GM19452 (cell line): Measurements from ENCODE around the gene OXCT1.
A peak's percentile ranks its signal among the peaks of the same experiment; 100 is the strongest.
"Not testable (repeated sequence)": the region's sequence is repeated elsewhere in the genome, so short reads cannot be mapped to it uniquely, and the experiment has no call there.

Experiments used
- ATAC-seq: cut with Tn5 transposase; IDR thresholded peaks from one replicate; pipeline ENCODE4 v1.9.1; 2021; ENCODE audit not compliant: unreplicated experiment

The OXCT1 gene

DNA sequence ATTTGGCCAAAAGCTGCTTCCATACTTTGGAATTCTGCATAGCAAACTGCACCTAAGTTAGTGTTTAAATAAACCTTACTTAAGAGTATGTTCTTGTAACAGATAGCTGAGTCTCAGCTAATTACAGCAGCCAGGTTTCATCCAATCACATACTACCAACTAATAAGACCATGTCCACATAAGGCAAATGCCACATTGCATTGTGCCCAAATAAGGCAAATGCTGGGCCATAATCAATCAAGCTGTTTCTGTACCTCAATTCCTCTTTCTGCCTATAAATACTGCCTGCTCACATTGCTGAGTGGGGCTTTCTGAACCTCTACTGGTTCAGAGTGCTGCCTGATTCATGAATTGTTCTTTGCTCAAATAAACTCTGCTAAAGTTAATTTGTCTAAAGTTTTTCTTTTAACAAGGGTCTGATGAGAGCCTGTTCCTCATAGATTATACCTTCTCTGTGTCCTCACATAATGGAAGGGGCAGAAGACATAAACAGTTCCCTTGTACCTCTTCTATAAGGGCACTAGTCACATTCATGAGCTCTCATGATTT, 4.4 kb upstream of the OXCT1 start:
- no peak for ATAC-seq

GRCh38 chr5:41871852-41872251, 1.6 kb upstream of the OXCT1 start:
- no peak for ATAC-seq

- ATAC-seq: no peak
These were observed 413 bp upstream of the OXCT1 start for GRCh38 chr5:41870627-41871048.

GRCh38 chr5:41869151-41869723, 988 bp downstream of the OXCT1 start:
- peak; percentile 1 for ATAC-seq

DNA sequence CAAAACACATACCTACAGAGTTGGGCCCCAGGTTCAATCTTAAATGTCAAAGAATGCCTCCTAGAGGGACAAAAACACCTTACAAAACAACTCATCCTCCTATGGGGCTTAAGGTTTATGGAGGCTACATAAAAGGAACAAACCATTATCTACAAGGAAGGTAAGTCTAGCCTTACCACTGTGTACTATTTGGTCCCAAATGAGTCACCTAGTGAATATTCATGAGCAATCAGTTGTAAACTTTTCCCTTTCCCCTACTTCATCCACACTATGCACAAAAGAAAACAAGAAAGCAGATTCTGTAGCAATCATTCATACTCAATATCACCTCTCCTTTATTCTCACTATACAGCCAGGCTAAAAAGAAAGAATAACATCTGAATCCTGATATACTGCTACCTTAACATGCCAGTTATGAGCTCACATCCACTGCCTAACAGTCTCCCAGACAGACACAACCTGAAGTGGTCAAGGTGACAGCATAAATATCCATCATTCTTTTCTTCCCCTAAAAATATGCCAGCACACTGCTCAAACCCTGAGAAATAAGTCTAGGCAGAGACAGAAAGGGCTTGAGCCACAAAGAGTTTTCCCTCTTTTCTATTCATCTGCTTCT, 6.2 kb downstream of the OXCT1 start:
- ATAC-seq: no peak

DNA sequence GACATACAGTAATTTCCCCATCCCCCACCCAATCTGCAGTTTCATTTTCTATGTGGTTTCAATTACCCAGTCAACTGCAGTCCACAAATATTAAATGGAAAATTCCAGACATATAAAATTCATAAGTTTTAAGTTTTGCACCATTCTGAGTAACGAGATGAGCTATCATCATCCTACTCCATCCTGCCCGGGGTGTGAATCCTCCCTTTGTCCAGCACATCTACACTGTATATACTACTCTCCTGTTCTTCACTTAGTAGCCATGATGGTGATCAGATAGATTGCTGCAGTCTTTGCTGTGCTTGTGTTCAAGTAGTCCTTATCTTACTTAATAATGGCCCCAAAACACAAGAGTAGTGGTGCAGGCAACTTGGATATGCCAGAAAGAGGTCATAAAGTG, 11.3 kb downstream of the OXCT1 start:
- ATAC-seq: no peak

DNA sequence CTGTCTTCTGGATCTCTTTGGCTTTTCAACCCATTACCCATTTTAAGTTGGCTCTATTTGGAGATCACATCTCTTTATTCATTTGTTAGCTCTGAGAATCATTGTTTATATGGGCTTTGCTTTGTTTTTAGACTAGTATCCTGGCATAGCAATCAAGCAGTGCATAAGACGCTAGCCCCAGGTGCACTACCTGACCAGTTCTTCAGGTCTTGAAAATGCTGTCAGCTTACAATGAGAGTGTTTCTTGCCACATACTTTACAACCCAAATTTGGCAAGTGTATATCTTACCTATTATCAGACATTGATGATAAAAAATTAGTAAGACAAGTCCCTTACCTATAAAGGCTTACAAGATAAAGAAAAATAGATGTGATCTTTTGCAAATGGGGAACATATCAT, 12.2 kb downstream of the OXCT1 start:
- ATAC-seq: no peak

DNA sequence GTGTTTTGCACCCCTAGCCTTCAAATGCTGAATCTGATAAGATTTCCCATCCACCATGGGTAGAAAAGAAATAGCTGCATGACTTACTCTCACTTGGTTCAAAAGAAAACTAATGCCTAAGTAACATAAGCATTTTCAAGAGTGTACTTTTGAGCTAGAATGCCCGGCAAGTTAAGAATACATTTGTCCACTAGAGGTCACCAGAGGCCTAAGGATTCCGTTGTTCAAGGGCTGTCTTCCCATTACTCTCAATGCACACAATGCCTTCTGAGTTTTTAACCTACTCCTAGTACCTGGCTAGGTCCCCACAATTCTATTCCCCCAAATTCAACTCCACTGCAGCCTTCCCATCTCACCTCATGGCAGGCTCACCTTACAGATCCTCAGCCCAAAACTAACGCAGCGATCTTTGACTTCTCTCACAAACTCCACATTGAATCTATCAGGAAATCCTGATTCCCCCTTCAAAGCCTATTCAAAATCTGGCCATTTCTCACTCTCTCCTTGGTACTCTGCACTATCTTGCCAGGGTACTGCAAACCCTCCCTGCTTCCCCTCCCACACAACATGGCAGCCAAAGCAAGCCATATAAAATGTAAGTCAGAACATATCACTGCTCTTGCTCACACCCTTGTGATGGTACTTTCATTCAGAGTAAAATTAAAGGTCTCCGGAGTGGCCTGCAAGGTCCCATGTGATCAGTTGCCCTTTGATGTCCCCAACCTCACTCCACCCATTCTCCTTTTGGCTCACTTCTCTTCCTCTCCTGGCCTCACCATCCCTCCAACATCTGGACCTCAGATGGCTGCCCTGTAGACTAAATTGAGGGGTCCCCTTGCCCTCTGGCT, 13.4 kb downstream of the OXCT1 start:
- ATAC-seq: peak; percentile 88

DNA sequence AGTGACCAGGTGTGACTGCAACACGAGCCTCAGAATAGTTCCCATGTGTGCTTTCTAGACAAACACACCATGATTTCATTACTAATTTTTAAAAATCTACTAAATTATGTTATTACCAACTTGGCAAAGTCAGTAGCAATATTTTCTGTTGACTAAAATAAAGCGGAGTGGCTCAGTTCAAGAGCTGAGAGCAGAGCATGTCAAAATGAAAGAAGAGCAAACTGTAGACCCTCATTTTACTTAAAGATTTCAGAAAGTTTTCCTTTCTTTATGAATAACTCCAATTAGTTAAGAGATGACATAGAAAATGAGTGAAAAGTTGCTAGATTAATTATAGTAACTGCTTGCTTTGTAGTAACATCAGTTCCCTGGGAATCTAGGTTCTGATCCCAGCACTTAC, 17.9 kb downstream of the OXCT1 start:
- ATAC-seq: no peak

GRCh38 chr5:41851116-41851515, 19.1 kb downstream of the OXCT1 start:
- no peak for ATAC-seq

DNA sequence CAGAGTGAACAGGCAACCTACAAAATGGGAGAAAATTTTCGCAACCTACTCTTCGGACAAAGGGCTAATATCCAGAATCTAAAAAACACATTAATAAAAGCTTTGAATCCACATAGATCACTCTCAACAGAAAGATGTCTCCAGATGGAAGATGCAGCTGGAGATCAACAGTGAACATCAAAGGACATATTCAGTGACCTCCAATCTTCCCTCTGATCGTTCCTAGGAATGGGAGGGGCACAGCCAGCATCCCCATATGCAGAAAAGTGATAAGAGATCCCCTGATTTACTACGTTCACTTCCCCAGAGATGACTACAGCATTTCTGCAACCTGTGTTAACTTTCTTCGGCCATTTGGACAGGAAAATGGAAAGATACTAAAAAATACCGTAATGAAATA, 21.2 kb downstream of the OXCT1 start:
- ATAC-seq: no peak

DNA sequence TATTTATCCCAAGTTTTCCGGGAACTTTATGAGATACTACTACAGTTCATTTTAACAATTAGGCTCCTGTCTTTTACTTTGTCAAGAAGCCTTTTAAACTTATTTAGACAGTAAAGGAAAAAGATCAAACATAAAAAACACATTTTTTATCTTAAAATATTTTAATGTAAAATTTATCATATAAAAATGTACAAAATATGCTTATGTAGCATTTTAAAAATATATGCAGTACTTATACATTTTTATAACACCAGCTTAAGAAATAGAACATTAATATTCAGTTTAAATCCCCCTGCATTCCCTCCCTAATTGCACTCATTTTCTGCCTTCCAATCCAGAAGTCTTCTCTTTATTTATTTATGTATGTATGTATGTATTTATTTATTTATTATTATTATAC, 24.5 kb downstream of the OXCT1 start:
- not testable (repeated sequence) for ATAC-seq

GRCh38 chr5:41844502-41844901, 25.7 kb downstream of the OXCT1 start:
- no peak for ATAC-seq

DNA sequence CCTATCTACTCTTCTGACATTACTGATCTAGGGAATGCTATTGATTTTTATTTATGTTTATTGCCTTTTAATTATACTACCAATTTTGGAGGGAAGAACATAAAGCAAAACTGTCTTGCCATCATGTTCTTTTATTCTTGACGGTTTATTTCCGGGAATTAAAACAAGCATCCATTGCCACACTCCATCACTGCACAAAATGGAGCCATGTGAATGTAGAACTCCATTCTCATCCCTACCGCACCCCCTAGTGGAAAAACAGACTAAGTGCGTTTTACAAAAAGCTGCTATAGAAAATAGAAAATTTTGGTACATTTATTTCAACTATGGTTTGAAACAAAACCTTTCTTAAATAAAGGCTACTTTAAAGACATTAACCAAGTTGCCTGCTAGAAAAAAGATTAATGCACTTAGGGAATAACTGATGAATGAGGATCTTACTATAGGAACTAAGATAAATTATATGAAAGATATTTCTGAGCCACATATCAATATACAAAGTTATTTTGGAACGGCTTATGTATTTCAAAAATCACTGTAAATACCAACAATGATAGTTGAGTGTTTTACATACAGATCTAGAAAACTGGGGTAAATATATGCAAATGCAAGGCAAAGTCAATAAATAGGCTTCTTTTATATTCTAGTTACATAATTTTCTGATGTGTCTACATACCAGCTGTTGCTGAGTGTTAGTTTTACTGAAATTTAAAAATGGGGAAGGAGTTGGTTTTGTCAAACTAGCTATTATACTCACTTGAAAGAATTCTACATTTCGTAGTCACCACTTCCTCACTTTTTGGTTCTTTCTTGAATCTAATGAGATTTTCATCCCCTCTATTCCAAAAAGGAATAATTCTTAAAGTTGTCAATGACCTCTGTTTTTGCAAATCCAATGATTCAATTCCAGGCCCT, 26.5 kb downstream of the OXCT1 start:
- ATAC-seq: peak; percentile 47

DNA sequence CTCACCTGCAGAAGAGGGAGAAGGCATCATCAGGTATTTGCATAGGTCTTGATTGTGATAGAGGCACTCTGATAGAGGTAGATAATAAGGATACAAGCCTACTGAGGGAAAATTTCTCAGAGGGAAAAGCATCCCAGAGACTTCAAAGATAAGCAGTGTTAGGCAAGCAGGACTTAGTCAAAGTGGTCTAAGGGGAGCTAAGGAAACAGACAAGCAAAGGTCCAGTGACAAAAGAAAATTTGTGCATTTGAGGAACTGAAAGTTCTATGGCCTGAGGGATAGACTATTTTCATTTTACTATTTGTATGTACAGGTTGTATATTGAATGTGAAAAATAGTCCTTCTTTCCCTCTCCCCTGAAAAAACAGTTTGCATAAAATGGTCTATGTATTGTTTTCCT, 27.4 kb downstream of the OXCT1 start:
- ATAC-seq: peak; percentile 86

DNA sequence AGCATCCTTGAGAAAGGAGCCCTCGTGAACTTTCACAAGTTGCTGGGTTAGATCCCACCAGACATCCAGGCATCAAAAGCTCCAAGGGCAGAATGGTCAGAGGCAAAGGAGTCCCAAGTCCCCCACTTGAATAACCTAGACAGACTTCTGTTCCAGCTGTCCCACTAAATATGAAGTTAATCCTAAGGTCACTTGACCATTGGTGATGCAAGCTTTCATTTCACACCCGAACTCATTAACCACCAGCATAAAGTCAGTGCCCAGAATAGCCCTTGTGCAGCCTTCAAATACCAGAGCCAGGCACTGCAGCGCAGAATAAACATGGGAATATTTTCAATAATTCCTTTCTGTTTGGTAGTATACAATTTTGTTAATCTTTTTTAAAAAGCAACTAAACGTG, 28.9 kb downstream of the OXCT1 start:
- no peak for ATAC-seq

DNA sequence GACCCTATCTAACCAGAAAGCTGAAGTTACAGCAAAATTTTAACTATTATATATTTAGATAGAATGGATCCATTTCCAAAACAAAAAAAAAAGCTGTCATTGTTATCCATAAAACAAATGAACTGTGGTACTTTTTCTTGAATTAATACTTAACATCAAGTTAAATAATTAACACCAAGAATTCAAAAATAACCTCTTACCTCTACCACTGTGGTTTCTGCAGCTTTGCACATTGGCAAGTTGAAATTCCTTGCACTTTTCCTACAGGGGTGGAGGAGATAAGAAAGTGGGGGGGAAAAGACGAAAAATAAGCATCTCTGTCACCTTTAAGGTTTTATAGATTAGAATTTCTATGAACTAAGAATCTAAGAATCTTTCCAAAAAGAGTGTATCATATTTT, 30.0 kb downstream of the OXCT1 start:
- no peak for ATAC-seq

- ATAC-seq: no peak
These were observed 32.4 kb downstream of the OXCT1 start for GRCh38 chr5:41837793-41838192.

DNA sequence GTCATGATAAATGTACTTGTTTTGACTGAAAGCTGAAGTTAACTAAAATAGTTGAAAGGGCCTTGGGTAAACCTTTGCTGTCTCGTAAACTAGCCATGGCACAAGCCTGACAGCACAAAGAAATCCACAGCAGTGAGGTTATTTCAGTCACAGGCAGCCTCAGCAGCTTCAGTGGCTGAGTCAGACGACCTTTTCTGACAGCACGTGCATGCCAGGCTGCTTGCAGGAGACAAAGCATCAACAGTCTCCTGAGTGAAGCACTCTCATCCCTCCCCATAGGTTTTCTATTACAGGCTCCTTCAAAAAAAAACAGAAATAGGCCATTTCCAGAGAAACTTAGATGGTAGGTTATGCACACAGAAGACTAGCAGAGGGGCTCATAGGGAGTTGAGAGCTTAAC, 34.6 kb downstream of the OXCT1 start:
- no peak for ATAC-seq

DNA sequence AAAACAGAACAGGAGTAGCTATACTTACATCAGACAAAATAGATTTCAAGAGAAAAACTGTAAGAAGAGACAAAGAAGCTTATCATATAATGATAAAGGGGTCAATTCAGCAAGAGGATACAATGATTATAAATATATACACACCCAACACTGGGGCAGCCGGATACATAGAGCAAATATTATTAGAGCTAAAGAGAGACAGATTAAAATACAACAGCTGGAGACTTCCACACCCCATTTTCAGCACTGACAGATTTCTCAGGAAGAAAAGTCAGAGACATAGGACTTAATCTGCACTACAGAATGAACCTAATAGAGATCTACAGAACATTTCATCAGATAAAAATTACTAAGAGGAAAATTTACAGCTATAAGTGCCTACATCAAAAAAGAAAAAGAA, 35.7 kb downstream of the OXCT1 start:
- ATAC-seq: no peak

DNA sequence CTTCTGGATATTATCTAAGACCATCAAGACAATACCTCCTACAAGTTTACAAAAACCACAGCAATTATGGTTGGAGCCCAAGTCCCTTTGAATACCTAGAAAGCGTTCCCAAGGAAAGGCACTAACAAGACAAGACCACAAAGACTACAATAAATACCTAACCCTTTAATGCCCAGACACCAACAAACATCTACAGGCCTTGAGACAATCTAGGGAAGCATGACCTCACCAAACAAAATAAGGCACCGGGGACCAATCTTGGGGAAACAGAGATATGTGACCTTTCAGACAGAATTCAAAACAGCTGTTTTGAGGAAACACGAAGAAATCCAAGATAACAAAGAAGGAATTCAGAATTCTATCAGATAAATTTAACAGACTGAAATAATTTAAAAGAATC, 37.8 kb downstream of the OXCT1 start:
- ATAC-seq: no peak
